ENCODE measurements around the gene GNB1L. TPM values are rescaled to one million over a fixed set of nuclear protein-coding genes. Genes with fewer than 3 reads are reported as not detected.

The GNB1L gene
- total RNA-seq, 1 experiment from 2014 or later, result 18.0 TPM

DNA sequence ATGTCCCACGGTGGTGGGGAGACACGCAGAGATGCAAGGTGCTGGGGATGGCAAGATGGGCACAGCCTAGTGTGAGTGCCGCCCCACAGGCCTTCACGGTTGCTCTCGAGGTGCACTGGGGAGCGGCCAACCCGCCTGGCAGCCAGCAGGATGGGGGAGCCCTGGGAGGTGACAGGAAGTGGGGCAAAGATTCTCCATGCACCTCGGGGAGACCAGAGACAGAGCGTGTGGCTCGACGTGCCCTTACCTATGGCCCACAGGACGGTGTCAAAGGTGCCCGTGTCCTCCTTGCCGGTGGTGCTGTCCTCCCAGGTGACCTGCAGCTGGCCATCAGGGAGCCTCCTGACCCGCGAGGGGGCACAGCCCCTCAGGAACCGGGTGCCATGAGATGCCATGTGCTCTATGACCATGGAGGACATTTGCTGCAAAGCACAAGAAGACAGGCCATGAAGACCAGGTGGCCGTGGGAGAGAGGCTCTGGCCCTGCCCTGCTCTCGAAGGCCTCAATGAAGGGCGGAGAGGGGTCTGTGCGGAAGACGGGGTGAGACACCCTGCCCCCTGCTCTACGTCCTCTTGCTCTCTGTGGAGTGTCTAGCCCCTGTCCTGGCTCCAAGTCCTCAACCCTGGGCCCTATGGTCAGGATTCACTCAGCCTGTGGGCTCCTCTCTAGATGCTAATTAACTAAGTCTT, 40.6 kb upstream of the GNB1L start:
- ChIA-PET CTCF (interaction anchor here (2.3 kb wide), 1 partner anchor 165 kb away, joined by 12 read pairs; no protein-coding TSS in a partner anchor), POLR2A (no interaction called here)
- DNase-seq (ENCODE audit: low spot score) (no peak), ATAC-seq (no peak)
- H3K27ac Mint-ChIP-seq, result peak overlapping the region; percentile 27; the same call in 1 of the 2 replicates
- H3K4me1 Mint-ChIP-seq, result peaks cover 25% of the 10 kb centered on the region
- H3K27me3 Mint-ChIP-seq (ENCODE audit: low read depth), result no peaks in the 10 kb centered on the region; the same call in 1 of the 2 replicates
- H3K9me3 Mint-ChIP-seq, result no peaks in the 10 kb centered on the region
- H3K36me3 Mint-ChIP-seq, result no peaks in the 10 kb centered on the region
- no peak overlapping the region for H3K4me3 Mint-ChIP-seq
- no peak for TF ChIP-seq FOXJ3 (CRISPR knock-in tag; IDR thresholded peaks at IDR 0.05; ENCODE audit: borderline replicate concordance)
- TF ChIP-seq, protein P1, sequence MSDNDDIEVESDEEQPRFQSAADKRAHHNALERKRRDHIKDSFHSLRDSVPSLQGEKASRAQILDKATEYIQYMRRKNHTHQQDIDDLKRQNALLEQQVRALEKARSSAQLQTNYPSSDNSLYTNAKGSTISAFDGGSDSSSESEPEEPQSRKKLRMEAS (CRISPR knock-in tag; IDR thresholded peaks at IDR 0.05), result no peak
- no peak for TF ChIP-seq SMAD4 (CRISPR knock-in tag; IDR thresholded peaks at IDR 0.05)
- no peak for TF ChIP-seq TCF7 (CRISPR knock-in tag; IDR thresholded peaks at IDR 0.05; ENCODE audit: low read depth)
- TF ChIP-seq, protein P2, sequence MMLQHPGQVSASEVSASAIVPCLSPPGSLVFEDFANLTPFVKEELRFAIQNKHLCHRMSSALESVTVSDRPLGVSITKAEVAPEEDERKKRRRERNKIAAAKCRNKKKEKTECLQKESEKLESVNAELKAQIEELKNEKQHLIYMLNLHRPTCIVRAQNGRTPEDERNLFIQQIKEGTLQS (CRISPR knock-in tag; conservative IDR thresholded peaks at IDR 0.05), result no peak
- no peak for TF ChIP-seq ZNF423 (CRISPR knock-in tag; IDR thresholded peaks at IDR 0.05)
- TF ChIP-seq, protein P3, sequence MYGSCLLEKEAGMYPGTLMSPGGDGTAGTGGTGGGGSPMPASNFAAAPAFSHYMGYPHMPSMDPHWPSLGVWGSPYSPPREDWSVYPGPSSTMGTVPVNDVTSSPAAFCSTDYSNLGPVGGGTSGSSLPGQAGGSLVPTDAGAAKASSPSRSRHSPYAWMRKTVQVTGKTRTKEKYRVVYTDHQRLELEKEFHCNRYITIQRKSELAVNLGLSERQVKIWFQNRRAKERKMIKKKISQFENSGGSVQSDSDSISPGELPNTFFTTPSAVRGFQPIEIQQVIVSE (CRISPR knock-in tag; IDR thresholded peaks at IDR 0.05; ENCODE audit: borderline replicate concordance), result no peak
- TF ChIP-seq, protein P4, sequence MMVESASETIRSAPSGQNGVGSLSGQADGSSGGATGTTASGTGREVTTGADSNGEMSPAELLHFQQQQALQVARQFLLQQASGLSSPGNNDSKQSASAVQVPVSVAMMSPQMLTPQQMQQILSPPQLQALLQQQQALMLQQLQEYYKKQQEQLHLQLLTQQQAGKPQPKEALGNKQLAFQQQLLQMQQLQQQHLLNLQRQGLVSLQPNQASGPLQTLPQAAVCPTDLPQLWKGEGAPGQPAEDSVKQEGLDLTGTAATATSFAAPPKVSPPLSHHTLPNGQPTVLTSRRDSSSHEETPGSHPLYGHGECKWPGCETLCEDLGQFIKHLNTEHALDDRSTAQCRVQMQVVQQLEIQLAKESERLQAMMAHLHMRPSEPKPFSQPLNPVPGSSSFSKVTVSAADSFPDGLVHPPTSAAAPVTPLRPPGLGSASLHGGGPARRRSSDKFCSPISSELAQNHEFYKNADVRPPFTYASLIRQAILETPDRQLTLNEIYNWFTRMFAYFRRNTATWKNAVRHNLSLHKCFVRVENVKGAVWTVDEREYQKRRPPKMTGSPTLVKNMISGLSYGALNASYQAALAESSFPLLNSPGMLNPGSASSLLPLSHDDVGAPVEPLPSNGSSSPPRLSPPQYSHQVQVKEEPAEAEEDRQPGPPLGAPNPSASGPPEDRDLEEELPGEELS (CRISPR knock-in tag; IDR thresholded peaks at IDR 0.05), result no peak
- TF ChIP-seq FOXK1 (CRISPR knock-in tag; IDR thresholded peaks at IDR 0.05), result no peak
- no peak for TF ChIP-seq ZNF138 (CRISPR knock-in tag; conservative IDR thresholded peaks at IDR 0.05)
- TF ChIP-seq, protein P5, sequence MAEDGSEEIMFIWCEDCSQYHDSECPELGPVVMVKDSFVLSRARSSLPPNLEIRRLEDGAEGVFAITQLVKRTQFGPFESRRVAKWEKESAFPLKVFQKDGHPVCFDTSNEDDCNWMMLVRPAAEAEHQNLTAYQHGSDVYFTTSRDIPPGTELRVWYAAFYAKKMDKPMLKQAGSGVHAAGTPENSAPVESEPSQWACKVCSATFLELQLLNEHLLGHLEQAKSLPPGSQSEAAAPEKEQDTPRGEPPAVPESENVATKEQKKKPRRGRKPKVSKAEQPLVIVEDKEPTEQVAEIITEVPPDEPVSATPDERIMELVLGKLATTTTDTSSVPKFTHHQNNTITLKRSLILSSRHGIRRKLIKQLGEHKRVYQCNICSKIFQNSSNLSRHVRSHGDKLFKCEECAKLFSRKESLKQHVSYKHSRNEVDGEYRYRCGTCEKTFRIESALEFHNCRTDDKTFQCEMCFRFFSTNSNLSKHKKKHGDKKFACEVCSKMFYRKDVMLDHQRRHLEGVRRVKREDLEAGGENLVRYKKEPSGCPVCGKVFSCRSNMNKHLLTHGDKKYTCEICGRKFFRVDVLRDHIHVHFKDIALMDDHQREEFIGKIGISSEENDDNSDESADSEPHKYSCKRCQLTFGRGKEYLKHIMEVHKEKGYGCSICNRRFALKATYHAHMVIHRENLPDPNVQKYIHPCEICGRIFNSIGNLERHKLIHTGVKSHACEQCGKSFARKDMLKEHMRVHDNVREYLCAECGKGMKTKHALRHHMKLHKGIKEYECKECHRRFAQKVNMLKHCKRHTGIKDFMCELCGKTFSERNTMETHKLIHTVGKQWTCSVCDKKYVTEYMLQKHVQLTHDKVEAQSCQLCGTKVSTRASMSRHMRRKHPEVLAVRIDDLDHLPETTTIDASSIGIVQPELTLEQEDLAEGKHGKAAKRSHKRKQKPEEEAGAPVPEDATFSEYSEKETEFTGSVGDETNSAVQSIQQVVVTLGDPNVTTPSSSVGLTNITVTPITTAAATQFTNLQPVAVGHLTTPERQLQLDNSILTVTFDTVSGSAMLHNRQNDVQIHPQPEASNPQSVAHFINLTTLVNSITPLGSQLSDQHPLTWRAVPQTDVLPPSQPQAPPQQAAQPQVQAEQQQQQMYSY (CRISPR knock-in tag; IDR thresholded peaks at IDR 0.05), result no peak
- TF ChIP-seq, protein P6, sequence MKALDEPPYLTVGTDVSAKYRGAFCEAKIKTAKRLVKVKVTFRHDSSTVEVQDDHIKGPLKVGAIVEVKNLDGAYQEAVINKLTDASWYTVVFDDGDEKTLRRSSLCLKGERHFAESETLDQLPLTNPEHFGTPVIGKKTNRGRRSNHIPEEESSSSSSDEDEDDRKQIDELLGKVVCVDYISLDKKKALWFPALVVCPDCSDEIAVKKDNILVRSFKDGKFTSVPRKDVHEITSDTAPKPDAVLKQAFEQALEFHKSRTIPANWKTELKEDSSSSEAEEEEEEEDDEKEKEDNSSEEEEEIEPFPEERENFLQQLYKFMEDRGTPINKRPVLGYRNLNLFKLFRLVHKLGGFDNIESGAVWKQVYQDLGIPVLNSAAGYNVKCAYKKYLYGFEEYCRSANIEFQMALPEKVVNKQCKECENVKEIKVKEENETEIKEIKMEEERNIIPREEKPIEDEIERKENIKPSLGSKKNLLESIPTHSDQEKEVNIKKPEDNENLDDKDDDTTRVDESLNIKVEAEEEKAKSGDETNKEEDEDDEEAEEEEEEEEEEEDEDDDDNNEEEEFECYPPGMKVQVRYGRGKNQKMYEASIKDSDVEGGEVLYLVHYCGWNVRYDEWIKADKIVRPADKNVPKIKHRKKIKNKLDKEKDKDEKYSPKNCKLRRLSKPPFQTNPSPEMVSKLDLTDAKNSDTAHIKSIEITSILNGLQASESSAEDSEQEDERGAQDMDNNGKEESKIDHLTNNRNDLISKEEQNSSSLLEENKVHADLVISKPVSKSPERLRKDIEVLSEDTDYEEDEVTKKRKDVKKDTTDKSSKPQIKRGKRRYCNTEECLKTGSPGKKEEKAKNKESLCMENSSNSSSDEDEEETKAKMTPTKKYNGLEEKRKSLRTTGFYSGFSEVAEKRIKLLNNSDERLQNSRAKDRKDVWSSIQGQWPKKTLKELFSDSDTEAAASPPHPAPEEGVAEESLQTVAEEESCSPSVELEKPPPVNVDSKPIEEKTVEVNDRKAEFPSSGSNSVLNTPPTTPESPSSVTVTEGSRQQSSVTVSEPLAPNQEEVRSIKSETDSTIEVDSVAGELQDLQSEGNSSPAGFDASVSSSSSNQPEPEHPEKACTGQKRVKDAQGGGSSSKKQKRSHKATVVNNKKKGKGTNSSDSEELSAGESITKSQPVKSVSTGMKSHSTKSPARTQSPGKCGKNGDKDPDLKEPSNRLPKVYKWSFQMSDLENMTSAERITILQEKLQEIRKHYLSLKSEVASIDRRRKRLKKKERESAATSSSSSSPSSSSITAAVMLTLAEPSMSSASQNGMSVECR (CRISPR knock-in tag; IDR thresholded peaks at IDR 0.05; ENCODE audit: borderline replicate concordance), result no peak
- TF ChIP-seq, protein P7, sequence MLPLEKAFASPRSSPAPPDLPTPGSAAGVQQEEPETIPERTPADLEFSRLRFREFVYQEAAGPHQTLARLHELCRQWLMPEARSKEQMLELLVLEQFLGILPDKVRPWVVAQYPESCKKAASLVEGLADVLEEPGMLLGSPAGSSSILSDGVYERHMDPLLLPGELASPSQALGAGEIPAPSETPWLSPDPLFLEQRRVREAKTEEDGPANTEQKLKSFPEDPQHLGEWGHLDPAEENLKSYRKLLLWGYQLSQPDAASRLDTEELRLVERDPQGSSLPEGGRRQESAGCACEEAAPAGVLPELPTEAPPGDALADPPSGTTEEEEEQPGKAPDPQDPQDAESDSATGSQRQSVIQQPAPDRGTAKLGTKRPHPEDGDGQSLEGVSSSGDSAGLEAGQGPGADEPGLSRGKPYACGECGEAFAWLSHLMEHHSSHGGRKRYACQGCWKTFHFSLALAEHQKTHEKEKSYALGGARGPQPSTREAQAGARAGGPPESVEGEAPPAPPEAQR (CRISPR knock-in tag; IDR thresholded peaks at IDR 0.05), result no peak
- TF ChIP-seq OVOL2 (CRISPR knock-in tag; IDR thresholded peaks at IDR 0.05; ENCODE audit: borderline replicate concordance), result no peak

Data from WTC11 (cell line).